HUDEP-2 (cell line): ENCODE results near the gene TBCK.

ENCODE experiments used
- DNase-seq, 76 experiments: peaks; one replicate each; lab custom pipeline; 2025; ENCODE audit not compliant: unreplicated experiment in 76 of 76; lab: John Stamatoyannopoulos, UW

The TBCK gene

DNA sequence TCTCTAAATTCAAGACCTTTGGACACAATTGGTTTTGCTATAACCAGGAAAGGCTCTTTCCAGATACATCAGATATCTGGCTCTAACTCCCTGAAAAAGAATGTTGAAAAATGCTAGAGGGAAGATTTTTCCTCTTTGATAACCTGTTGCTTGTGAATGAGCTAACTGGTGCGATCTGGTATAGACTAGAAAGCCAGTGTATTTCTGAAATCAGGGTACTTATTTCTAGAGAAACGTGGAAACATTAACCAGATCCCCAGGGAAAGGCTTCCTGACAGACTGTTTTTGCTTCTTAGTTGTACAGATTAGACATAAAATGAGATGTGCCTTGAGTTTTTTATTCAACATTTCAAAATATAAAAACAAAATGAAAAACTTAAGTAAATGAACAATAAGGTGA lies 313.0 kb downstream of the TBCK start:
- DNase-seq = no peak

DNA sequence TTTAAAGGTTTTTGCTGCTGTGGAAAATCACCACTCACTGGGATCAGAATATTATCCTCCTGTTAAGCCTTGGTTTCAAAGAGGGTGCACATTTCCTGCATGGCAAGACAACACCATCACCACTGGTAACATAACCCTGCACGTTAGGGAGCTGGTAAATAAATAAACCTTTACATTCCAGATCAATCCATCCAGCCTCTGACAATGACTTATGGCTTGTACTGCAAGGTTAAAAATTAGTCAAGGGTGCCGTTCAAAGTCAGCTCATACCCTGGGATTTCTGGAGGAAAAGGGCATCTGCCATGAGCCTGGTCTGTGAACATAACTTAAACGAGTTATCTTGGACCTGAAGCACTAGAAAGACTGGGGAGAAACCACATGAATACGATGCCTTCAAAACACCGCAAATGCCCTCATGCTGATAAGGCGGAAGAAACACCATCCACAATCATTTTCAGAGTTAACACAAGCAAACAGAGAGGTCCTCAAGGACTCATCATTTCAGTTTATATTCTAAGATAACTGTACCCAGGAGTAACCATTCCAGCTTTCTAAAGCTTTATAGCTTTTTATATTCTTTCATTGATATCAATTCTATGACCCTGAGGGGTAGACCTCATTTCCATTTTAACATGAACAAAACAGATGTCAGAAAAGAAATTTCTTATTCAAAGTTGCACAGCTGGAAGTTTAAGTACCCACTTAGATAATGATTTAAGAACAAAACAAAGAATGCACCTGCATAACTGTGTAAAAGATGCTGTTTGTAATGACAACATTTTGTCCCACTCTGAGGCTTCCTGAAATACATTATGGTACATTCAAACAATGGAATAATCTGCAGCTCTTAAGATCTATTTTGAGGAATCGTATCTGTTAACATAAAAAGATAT lies 317.6 kb downstream of the TBCK start:
- no peak for DNase-seq

DNA sequence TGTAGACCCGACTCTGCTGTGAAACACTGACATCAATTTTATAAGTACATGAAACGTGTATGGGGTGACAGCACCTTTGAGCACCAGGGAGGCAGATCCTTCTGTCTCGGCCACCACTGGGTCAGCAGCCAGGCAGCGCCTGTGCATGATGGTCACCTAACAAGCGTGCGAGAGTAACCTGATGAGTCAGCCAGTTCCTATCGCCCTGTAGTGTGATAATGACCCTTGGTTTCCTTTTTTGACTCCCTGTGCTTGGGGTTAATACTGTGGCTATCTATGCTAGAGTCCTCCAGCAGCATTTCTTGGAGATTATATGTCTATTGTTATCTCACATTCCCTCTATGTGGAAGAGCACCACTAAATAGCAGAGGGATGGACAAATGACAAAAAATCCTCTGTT lies 319.2 kb downstream of the TBCK start:
- DNase-seq = no peak

- no peak for DNase-seq
These were observed 321.0 kb downstream of the TBCK start for GRCh38 chr4:105994841-105995501.

GRCh38 chr4:105994061-105994460 lies 321.9 kb downstream of the TBCK start:
- no peak for DNase-seq

DNA sequence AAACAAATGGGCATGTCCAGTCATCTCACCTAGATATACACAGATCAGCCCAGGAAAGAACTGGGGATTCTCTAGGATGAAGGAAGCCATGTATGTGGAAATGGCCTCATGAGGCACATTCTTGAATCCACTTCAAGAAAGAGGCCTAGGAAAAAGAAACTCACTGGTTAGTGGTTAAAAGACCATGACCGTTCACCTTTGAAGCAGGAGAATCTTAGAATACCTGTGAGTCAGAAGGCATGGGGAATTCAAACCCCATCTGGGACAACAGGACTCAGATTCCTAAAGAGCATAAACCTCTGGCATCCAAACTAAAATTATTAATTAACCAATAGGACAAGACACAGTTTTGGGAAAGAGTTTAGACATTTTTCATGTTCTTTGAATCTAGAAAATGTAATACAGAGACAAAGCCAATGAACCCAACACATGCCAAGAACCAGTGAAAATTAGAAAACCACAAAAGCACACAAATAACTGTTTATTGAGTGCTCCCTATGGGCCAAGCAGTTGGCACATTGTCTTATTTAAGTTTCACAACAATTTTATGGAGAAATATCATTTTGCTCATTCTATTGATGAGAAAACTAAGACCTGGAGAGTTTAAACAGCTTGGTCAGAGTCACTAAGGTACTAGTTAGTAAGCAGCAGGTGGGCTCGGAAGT lies 323.2 kb downstream of the TBCK start:
- DNase-seq = no peak

DNA sequence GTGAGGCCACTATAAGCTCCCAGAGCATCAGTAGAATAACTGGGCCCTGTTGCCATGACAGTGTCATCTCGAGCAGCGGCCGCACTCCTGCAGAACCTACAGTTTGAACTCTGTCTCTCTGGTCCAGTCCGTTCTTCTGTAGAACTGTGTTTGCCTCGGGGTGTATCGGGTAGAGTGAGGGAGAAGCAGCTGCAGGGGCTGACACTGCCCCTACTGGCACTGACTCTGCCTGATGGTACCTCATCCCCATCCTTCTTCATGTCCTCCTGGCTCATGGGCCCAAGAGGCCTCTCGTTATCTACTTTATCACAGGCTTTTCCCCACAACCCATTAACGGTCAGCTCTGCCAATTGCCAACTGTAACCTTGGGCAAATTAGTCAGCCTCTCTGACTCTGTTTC lies 324.3 kb downstream of the TBCK start:
- no peak for DNase-seq
